ENCODE results near the gene RHBDD2. TPM values are rescaled to one million over a fixed set of nuclear protein-coding genes. Genes with fewer than 3 reads are reported as not detected.

RHBDD2 gene
- polyA plus RNA-seq, 6 donors from 2014 or later = 55.0 to 89.0 (median 66.9) TPM

- Mint-ChIP-seq H3K27ac (no peak overlapping the region), H3K4me3 (no peak overlapping the region)
Measured at GRCh38 chr7:75922966-75923603, 44.3 kb downstream of the RHBDD2 start.

DNA sequence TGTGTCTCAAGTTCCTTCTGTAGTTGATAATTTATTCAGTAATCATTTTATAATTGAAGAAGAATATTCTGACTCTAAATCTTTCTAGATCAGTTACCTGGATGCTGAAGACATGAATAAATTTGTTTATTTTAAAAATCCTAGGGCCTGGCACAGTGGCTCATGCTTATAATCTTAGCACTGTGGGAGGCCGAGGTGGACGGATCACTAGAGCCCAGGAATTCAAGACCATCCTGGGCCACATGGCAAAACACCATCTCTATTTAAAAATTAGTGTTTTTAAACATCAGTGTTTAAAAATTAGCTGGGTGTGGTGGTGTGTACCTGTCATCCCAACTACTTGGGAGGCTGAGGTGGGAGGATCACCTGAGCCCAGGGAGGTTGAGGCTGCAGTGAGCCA, 45.4 kb downstream of the RHBDD2 start:
- Mint-ChIP-seq H3K36me3 (peaks cover 0 to 8% of the 10 kb centered on the region in 2 donors), H3K4me3 (no peak overlapping the region), H3K27me3 (no peaks in the 10 kb centered on the region), H3K4me1 (peaks cover 19 to 36% (median 31%) of the 10 kb centered on the region in 3 donors), H3K9me3 (no peaks in the 10 kb centered on the region), H3K27ac (no peak overlapping the region)
- ATAC-seq (ENCODE audit: low read depth in 2 of 2) = no peak
- no peak for DNase-seq

More at GRCh38 chr7:75922966-75923603, 44.3 kb downstream of the RHBDD2 start:
- H3K9me3 Mint-ChIP-seq = no peaks in the 10 kb centered on the region
- H3K36me3 Mint-ChIP-seq = peaks cover 0 to 8% of the 10 kb centered on the region in 2 donors
- no peak for ATAC-seq (ENCODE audit: low read depth in 2 of 2)
- no peak for DNase-seq
- no peaks in the 10 kb centered on the region for H3K27me3 Mint-ChIP-seq
- H3K4me1 Mint-ChIP-seq = peaks cover 20 to 35% (median 32%) of the 10 kb centered on the region in 3 donors

GRCh38 chr7:75924889-75925288, 46.1 kb downstream of the RHBDD2 start:
- DNase-seq = no peak
- Mint-ChIP-seq H3K27me3 (no peaks in the 10 kb centered on the region), H3K27ac (no peak overlapping the region), H3K36me3 (peaks cover 0 to 8% of the 10 kb centered on the region in 2 donors), H3K4me3 (no peak overlapping the region), H3K4me1 (peaks cover 18 to 31% (median 27%) of the 10 kb centered on the region in 3 donors), H3K9me3 (no peaks in the 10 kb centered on the region)
- ATAC-seq (ENCODE audit: low read depth in 2 of 2) = no peak

DNA sequence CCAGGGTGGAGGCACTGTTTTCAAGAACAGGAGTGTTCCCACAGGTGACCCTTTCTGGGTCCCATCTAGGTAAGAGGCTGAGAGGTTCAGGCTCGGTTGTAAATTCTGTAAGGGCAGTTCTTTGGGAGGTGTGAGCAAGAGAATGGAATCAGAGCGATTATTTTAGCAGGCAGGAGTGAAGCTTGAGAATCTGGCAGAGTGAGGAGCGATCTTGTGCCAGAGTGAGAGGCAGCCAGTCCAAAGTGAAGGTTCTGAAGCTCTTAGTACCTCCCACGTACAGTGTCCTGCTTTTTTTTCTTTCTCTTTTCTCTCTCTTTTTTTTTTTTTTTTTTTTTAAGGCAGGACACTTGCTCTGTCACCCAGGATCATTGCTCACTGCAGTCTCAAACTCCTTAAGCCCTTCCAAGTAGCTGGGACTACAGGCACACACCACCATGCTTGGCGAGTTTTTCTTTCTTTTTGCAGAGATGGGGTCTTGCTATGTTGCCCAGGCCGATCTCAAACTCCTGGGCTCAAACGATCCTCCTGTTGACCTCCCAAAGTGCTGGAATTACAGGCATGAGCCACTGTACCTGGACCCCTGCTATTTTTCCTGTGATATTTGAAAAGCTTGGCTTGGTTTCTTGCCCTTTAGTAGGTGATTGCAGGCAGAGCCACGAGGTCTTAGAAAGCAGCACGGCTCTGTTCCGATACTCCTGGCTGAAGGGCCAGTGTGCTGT, 47.0 kb downstream of the RHBDD2 start:
- H3K4me3 Mint-ChIP-seq = peak overlapping the region in 1 of 8 donors; percentile 40
- H3K27ac Mint-ChIP-seq = peak overlapping the region in 2 of 6 donors; percentile 62 to 67
- DNase-seq (no peak), ATAC-seq (ENCODE audit: low read depth in 2 of 2) (no peak)
- H3K36me3 Mint-ChIP-seq = peaks cover 0 to 2% of the 10 kb centered on the region in 2 donors
- H3K9me3 Mint-ChIP-seq = no peaks in the 10 kb centered on the region
- no peaks in the 10 kb centered on the region for H3K27me3 Mint-ChIP-seq
- peaks cover 18 to 27% (median 27%) of the 10 kb centered on the region in 3 donors for H3K4me1 Mint-ChIP-seq

DNA sequence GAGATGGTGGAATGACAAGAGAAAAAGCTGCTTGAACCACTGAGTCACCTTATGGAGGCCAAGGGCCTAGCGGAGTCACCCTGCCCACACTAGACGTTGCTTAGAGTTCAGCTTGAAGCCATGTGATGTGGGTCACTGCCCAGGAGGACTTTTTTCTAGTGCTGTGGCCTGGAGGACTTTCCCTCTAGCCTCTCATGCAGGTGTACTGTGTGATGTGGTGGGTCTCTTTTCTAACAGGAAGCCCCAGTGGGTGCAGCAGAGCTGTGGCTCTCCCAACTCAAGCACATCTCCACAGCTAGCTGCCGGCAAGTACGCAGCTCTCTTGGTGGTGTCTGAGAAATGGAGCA, 49.7 kb downstream of the RHBDD2 start:
- Mint-ChIP-seq H3K27ac (peak overlapping the region in 2 of 6 donors; percentile 42 to 49), H3K9me3 (no peaks in the 10 kb centered on the region), H3K4me3 (peak overlapping the region in 1 of 8 donors; percentile 26), H3K4me1 (peaks cover 18 to 27% (median 27%) of the 10 kb centered on the region in 3 donors), H3K27me3 (no peaks in the 10 kb centered on the region), H3K36me3 (peaks cover 0 to under 1% of the 10 kb centered on the region in 2 donors)
- ATAC-seq (ENCODE audit: low read depth in 2 of 2) = peak; percentile 54 to 69
- no peak for DNase-seq

GRCh38 chr7:75931680-75932079, 52.8 kb downstream of the RHBDD2 start:
- Mint-ChIP-seq H3K27ac (peak overlapping the region in 2 of 6 donors; percentile 44 to 61), H3K27me3 (no peaks in the 10 kb centered on the region), H3K9me3 (peaks cover 0 to 5% (median 0%) of the 10 kb centered on the region in 7 donors), H3K4me1 (peaks cover 15 to 20% (median 15%) of the 10 kb centered on the region in 3 donors), H3K4me3 (no peak overlapping the region), H3K36me3 (peaks cover 7 to 10% of the 10 kb centered on the region in 2 donors)
- ATAC-seq (ENCODE audit: low read depth in 2 of 2) (no peak), DNase-seq (no peak)

GRCh38 chr7:75937958-75938786, 59.3 kb downstream of the RHBDD2 start:
- Mint-ChIP-seq H3K4me3 (no peak overlapping the region), H3K4me1 (peaks cover 4 to 12% (median 11%) of the 10 kb centered on the region in 3 donors), H3K27me3 (no peaks in the 10 kb centered on the region), H3K36me3 (peaks cover 7 to 10% of the 10 kb centered on the region in 2 donors), H3K9me3 (peaks cover 0 to 5% (median 0%) of the 10 kb centered on the region in 7 donors), H3K27ac (peak overlapping the region in 2 of 6 donors; percentile 61 to 77)
- ATAC-seq (ENCODE audit: low read depth in 2 of 2) = no peak
- DNase-seq = no peak

Other genes starting within 250 kb of the RHBDD2 start
- 1 to 10 TPM; 2.5 to 7.8 (median 4.3) TPM for gene HIP1, start 140.1 kb upstream of the RHBDD2 start, polyA plus RNA-seq (ENCODE audit: low read depth in 6 of 6)
- not detected for gene CCL26, start 106.8 kb upstream of the RHBDD2 start, polyA plus RNA-seq (ENCODE audit: low read depth in 6 of 6)
- gene CCL24, start 65.2 kb upstream of the RHBDD2 start, polyA plus RNA-seq (ENCODE audit: low read depth in 6 of 6) = not detected
- gene POR, start 36.1 kb downstream of the RHBDD2 start, polyA plus RNA-seq (ENCODE audit: low read depth in 6 of 6) = 10 to 100 TPM in 5 of 6 donors, 1 to 10 TPM in 1; 7.6 to 50.0 (median 35.4) TPM
- gene TMEM120A, start 115.6 kb downstream of the RHBDD2 start, polyA plus RNA-seq (ENCODE audit: low read depth in 6 of 6) = 10 to 100 TPM; 31.7 to 37.2 (median 35.2) TPM
- 10 to 100 TPM; 61.3 to 89.8 (median 65.3) TPM for gene STYXL1, start 169.0 kb downstream of the RHBDD2 start, polyA plus RNA-seq (ENCODE audit: low read depth in 6 of 6)
- gene MDH2, start 169.1 kb downstream of the RHBDD2 start, polyA plus RNA-seq (ENCODE audit: low read depth in 6 of 6) = 100 to 1,000 TPM; 128 to 211 (median 147) TPM

Data from naive B cell (primary cell).